ENCODE measurements around the gene PDGFC.

DNA sequence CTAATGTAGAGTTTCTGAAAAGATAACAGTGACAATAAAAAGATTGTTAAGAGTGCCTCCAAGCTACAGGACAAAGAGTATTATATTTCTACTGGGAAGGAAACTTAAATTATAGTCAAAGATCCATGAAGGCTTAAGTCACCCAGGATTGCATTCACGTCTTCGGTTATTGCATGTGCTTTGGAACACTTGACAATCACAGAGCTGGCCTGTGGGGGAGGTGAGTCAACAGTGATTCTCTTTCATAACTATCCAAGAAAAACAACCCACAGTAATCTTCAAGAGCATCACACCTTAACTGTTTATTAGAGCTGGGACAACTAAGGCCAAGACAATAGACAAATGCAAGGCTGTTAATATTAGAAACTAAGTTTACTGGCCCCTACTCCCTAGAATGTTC is 40.3 kb downstream of the PDGFC start:
- TF ChIP-seq, protein P1, sequence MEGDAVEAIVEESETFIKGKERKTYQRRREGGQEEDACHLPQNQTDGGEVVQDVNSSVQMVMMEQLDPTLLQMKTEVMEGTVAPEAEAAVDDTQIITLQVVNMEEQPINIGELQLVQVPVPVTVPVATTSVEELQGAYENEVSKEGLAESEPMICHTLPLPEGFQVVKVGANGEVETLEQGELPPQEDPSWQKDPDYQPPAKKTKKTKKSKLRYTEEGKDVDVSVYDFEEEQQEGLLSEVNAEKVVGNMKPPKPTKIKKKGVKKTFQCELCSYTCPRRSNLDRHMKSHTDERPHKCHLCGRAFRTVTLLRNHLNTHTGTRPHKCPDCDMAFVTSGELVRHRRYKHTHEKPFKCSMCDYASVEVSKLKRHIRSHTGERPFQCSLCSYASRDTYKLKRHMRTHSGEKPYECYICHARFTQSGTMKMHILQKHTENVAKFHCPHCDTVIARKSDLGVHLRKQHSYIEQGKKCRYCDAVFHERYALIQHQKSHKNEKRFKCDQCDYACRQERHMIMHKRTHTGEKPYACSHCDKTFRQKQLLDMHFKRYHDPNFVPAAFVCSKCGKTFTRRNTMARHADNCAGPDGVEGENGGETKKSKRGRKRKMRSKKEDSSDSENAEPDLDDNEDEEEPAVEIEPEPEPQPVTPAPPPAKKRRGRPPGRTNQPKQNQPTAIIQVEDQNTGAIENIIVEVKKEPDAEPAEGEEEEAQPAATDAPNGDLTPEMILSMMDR (IDR thresholded peaks at IDR 0.05) = no peak
- TF ChIP-seq EP300 (IDR thresholded peaks at IDR 0.05) (no peak), POLR2AphosphoS5 (IDR thresholded peaks at IDR 0.05) (no peak)

Data from stomach (tissue), 4 donors.